Tibial nerve (tissue), 4 donors: ENCODE measurements around the gene RASAL3. TPM values are rescaled to one million over a fixed set of nuclear protein-coding genes. Genes with fewer than 3 reads are reported as not detected.
"Not testable (repeated sequence)": the region's sequence is repeated elsewhere in the genome, so short reads cannot be mapped to it uniquely, and the experiment has no call there.

Experiments used
- DNase-seq, 2 donors: peaks; one replicate each; pipeline ENCODE4 v3.0.0-alpha.2; 2019; ENCODE audit warnings: low spot score in 2 of 2
- H3K27ac ChIP-seq, 4 donors: fragments of 200-600 bp; sonication (generic) in 3 of 4; one replicate each; pipeline ENCODE4 v1.5.1; 2017 to 2019; ENCODE audit warnings: mild to moderate bottlenecking in 1 of 4
- H3K27me3 ChIP-seq, 2 donors: fragments of 200-600 bp; sonication (generic) in 1 of 2; one replicate each; pipeline versions ENCODE4 v1.5.1 to v1.6.0; 2017 to 2019
- H3K36me3 ChIP-seq, 3 donors: fragments of 200-600 bp; sonication (generic); one replicate each; pipeline ENCODE4 v1.5.1; 2018 to 2019
- H3K4me1 ChIP-seq, 4 donors: fragments of 200-600 bp; sonication (generic) in 3 of 4; one replicate each; pipeline ENCODE4 v1.5.1; 2017 to 2019
- H3K4me3 ChIP-seq, 4 donors: fragments of 200-600 bp; sonication (generic) in 3 of 4; one replicate each; pipeline ENCODE4 v1.5.1; 2017 to 2019; ENCODE audit warnings: mild to moderate bottlenecking in 1 of 4, moderate library complexity in 1 of 4
- H3K9me3 ChIP-seq, 4 donors: fragments of 200-600 bp; sonication (generic) in 3 of 4; one replicate each; pipeline ENCODE4 v1.5.1; 2017 to 2019
- EP300 ChIP-seq, 2 donors: sonication (generic); formaldehyde crosslinking; IDR thresholded peaks; one replicate each; pipeline ENCODE4 v1.6.1; 2017; ENCODE audit warnings: antibody characterized with exemption in 2 of 2, mild to moderate bottlenecking in 1 of 2
- POLR2A ChIP-seq, 2 donors: fragments of 450-650 bp; IDR thresholded peaks; one replicate each; pipeline ENCODE4 v1.6.1; 2017; ENCODE audit warnings: antibody characterized with exemption in 2 of 2, mild to moderate bottlenecking in 2 of 2, moderate library complexity in 2 of 2
- WGBS, 2 donors: methylation state at CpG; one replicate each; pipeline ENCODE4 v1.1.5; 2018; 5-methylcytosine and 5-hydroxymethylcytosine counted together
- total RNA-seq, 4 donors: library from RNA; depleted of rRNA; stranded (reverse); fragments of >200 nt; gene quantifications; one replicate each; pipeline ENCODE4 v1.1.0, GENCODE V29; 2016
- TF ChIP-seq, protein P1 (sequence below), 5 experiments: fragments of 200-600 bp in 3 of 5; fragments of 450-650 bp in 2 of 5; sonication (generic) in 3 of 5; IDR thresholded peaks; one replicate each; pipeline ENCODE4 v1.5.1; 2016 to 2019; ENCODE audit warnings: antibody characterized with exemption in 5 of 5, mild to moderate bottlenecking in 3 of 5, moderate library complexity in 2 of 5

The RASAL3 gene
- total RNA-seq, 4 donors from 2014 or later: 2.9 to 6.6 (median 4.3) TPM

DNA sequence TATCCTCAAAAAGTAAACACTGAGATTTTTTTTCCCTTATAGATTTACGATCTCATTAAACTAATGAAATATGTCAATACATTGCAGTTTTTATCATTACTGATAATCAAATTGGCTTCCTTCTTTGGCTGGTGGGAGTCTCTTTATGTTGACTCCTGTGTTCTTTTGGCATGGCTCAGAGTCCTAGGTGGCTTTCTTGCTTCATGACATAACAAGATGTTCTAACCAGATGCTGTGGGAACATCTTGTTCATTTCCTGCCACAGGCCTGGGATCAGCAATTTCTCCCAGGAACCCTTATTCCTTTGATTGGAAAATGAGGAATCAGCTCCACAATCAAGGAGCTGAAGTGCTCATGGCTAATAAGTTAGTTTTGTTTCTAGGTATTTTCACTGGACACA is 30.8 kb upstream of the RASAL3 start:
- no peak overlapping the region for H3K27ac ChIP-seq
- no peaks in the 10 kb centered on the region for H3K4me1 ChIP-seq
- no peak for TF ChIP-seq POLR2A (IDR thresholded peaks at IDR 0.05)
- TF ChIP-seq EP300 (IDR thresholded peaks at IDR 0.05): peak in 1 of 2 donors; percentile 61
- WGBS, 2 donors: 97 to 100% methylated on average over 1 of the region's 1 CpG
- H3K27me3 ChIP-seq: no peaks in the 10 kb centered on the region
- no peak overlapping the region for H3K4me3 ChIP-seq
- DNase-seq: no peak
- H3K36me3 ChIP-seq: no peaks in the 10 kb centered on the region
- no peaks in the 10 kb centered on the region for H3K9me3 ChIP-seq

DNA sequence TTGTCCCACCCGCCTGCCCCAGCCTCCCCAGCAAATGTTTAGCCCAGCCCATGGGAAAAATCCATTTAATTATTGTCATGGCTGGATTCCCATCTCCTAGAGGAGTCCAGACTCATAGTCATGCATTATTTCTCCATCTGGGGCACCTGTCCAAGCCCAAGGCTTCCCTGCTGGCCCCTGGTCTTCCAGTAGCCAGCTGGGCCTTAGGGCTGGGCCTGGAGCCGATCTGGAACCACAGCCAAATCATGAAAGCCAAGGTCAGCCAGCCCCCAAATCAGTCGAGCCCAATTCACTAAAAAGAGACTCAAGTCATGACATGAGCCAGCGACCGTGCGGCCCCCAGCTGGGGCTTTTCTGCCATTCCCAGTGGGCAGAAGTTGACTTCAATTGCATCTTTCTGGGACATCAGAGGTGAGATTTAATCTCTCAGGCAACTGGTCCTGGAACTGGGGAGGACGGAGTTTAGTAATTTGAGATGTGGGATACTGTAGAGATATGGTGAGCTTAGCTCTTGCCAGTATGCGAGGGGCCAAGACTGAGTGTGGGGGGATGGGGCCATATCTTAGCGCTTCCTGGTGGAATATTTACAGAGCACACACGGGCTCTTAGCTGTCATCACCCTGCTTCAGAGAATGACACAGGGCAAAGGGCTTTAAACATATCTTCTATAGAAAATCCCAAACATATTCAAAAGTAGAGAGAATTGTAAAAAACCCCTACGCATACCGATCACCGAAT is 24.3 kb upstream of the RASAL3 start:
- H3K9me3 ChIP-seq: no peaks in the 10 kb centered on the region
- no peak overlapping the region for H3K27ac ChIP-seq
- no peaks in the 10 kb centered on the region for H3K4me1 ChIP-seq
- no peaks in the 10 kb centered on the region for H3K27me3 ChIP-seq
- no peak for DNase-seq
- TF ChIP-seq POLR2A (IDR thresholded peaks at IDR 0.05) (no peak), EP300 (IDR thresholded peaks at IDR 0.05) (no peak)
- TF ChIP-seq, protein P1, sequence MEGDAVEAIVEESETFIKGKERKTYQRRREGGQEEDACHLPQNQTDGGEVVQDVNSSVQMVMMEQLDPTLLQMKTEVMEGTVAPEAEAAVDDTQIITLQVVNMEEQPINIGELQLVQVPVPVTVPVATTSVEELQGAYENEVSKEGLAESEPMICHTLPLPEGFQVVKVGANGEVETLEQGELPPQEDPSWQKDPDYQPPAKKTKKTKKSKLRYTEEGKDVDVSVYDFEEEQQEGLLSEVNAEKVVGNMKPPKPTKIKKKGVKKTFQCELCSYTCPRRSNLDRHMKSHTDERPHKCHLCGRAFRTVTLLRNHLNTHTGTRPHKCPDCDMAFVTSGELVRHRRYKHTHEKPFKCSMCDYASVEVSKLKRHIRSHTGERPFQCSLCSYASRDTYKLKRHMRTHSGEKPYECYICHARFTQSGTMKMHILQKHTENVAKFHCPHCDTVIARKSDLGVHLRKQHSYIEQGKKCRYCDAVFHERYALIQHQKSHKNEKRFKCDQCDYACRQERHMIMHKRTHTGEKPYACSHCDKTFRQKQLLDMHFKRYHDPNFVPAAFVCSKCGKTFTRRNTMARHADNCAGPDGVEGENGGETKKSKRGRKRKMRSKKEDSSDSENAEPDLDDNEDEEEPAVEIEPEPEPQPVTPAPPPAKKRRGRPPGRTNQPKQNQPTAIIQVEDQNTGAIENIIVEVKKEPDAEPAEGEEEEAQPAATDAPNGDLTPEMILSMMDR (IDR thresholded peaks at IDR 0.05): no peak
- H3K4me3 ChIP-seq: no peak overlapping the region
- no peaks in the 10 kb centered on the region for H3K36me3 ChIP-seq
- WGBS, 2 donors: 66 to 75% methylated on average over 12 to 13 of the region's 13 CpGs

DNA sequence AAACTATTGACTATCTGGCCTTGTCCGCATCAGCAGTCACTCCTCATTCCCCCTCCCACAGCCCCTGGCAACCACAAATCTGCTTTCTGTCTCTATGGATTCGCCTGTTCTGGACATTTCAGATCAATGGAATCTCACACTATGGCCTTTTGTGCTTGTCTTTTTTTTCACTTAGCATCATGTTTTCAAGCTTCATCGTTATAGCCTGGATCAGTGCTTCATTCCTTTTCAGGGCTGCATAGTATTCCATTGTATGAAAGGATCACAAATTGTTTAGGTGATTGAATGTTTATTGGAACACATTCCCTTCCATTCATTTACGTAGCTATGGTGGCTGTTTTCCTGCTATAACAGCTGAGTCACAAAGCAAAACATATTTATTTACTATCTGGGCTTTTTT is 22.7 kb upstream of the RASAL3 start:
- Histone ChIP-seq H3K9me3 (no peaks in the 10 kb centered on the region), H3K27ac (no peak overlapping the region), H3K4me3 (no peak overlapping the region), H3K4me1 (no peaks in the 10 kb centered on the region), H3K27me3 (no peaks in the 10 kb centered on the region), H3K36me3 (no peaks in the 10 kb centered on the region)
- WGBS, 2 donors: 91 to 92% methylated on average over 4 of the region's 4 CpGs
- TF ChIP-seq, protein P1 (IDR thresholded peaks at IDR 0.05): no peak
- TF ChIP-seq EP300 (IDR thresholded peaks at IDR 0.05): no peak
- TF ChIP-seq POLR2A (IDR thresholded peaks at IDR 0.05): no peak
- no peak for DNase-seq

DNA sequence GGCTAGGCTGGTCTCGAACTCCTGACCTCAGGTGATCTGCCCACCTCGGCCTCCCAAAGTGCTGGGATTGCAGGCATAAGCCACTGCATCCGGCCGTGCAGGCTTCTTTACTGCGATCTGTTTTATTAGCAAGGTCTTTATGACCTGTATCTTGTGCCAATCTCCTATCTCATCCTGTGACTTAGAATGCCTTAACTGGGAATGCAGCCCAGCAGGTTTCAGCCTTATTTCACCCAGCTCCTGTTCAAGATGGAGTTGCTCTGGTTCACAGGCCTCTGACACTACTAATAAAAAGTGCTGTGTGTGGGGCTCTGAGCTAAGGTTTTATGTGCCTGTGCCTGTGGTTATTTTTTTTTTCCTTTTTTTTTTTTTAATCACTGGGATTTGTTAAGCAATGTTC is 21.4 kb upstream of the RASAL3 start:
- 87% methylated on average over 5 of the region's 5 CpGs for WGBS, 2 donors
- H3K9me3 ChIP-seq, H3K36me3 ChIP-seq, DNase-seq, H3K4me1 ChIP-seq, H3K4me3 ChIP-seq, H3K27me3 ChIP-seq, H3K27ac ChIP-seq: not testable (repeated sequence)

DNA sequence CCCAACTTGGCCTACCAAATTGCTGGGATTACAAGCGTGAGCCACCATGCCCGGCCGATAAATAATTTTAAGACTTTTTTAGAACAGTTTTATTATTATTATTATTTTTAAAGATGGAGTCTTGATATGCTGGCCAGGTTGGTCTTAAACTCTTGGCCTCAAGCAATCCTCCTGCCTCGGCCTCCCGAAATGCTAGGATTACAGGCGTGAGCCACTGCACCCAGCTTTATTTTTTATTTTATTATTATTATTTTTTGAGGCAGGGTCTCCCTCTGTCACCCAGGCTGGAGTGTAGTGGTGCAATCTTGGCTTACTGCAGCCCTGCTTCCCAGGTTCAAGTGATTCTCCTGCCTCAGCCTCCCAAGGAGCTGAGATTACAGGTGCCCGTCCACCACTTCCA is 16.7 kb upstream of the RASAL3 start:
- H3K4me3 ChIP-seq, H3K27me3 ChIP-seq, H3K9me3 ChIP-seq, H3K36me3 ChIP-seq, H3K4me1 ChIP-seq, H3K27ac ChIP-seq, DNase-seq: not testable (repeated sequence)
- 75 to 88% methylated on average over 7 of the region's 7 CpGs for WGBS, 2 donors

DNA sequence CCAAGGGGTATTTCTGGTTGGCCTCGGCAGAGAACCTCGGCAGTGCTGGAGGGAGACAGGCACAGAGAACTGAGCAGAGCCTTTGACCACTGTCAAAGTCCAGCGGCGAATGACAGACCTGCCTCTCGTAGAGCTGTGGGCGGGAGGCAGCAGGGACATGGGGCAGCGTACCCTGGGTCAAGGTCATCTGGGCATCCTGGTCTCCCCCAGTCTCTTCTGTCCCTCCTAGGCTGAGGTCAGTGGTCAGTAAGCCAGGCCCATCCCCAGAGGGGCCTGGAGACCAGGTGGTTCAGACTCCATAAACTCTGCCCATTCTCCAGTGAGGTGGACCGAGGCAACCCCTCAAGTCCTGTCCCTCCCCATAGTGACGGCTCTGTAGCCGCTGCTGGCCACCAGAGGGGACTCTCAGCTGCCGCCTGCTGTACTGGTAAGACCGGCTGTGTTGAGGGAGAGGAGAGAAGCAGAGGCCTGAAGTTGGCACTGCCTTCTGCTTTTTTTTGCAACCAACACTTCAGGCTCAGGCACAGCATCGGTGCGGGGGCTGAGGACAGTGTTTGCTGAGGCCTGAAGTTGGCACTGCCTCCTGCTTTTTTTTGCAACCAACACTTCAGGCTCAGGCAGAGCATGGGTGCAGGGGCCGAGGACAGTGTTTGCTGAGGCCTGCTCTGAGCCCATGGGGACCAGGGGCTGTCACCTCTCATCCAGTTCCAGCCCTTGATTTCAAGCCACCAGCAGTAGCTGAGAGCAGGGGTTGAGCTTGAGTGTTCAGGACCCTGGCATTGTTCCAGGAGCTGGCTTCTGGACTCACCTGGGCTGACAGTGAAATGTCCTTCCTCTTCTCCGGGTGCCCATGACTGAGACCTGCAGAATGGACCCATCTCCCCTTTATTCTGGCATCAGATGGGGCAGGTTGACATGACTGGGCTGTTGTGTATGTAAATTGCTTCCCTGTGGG is 15.3 kb upstream of the RASAL3 start, which contains the start of gene PGLYRP2:
TSS of gene PGLYRP2 (minus strand) at position 111 of the 955 bp plus-strand sequence. CDS start 130 bp downstream, outside the sequence.
- no peak for DNase-seq
- H3K27ac ChIP-seq: no peak within 1 kb of the TSS
- WGBS, 2 donors: 51 to 63% methylated on average over 13 to 16 of the region's 16 CpGs
- H3K4me1 ChIP-seq: no peaks in the 10 kb centered on the region
- TF ChIP-seq POLR2A (IDR thresholded peaks at IDR 0.05): no peak
- TF ChIP-seq, protein P1 (IDR thresholded peaks at IDR 0.05): no peak
- no peak for TF ChIP-seq EP300 (IDR thresholded peaks at IDR 0.05)
- no peaks in the 10 kb centered on the region for H3K36me3 ChIP-seq
- H3K27me3 ChIP-seq: no peaks in the 10 kb centered on the region
- no peak within 1 kb of the TSS for H3K4me3 ChIP-seq
- H3K9me3 ChIP-seq: peaks cover 0 to 14% (median 0%) of the 10 kb centered on the region in 4 donors
